GM18499 (cell line): ENCODE data around the gene HOXC11.

Source experiments
- ATAC-seq: cut with Tn5 transposase; IDR thresholded peaks from one replicate; pipeline ENCODE4 v1.9.1; 2021; ENCODE audit warnings: moderate number of reproducible peaks; ENCODE audit not compliant: insufficient read depth, unreplicated experiment

The HOXC11 gene

GRCh38 chr12:53956251-53956887 is 16.6 kb upstream of the HOXC11 start:
- ATAC-seq: no peak

- ATAC-seq: no peak
Measured at GRCh38 chr12:53956914-53957536, 15.9 kb upstream of the HOXC11 start.

GRCh38 chr12:53958128-53958527 is 14.8 kb upstream of the HOXC11 start:
- no peak for ATAC-seq

- ATAC-seq: no peak
Measured at GRCh38 chr12:53959314-53959713, 13.6 kb upstream of the HOXC11 start.

GRCh38 chr12:53960187-53961024 is 12.5 kb upstream of the HOXC11 start:
- no peak for ATAC-seq

- ATAC-seq: no peak
Measured at GRCh38 chr12:53961025-53961761, 11.7 kb upstream of the HOXC11 start.

GRCh38 chr12:53963005-53963404 is 9.9 kb upstream of the HOXC11 start:
- no peak for ATAC-seq

- ATAC-seq: no peak
Measured at GRCh38 chr12:53963434-53964314, 9.3 kb upstream of the HOXC11 start.

GRCh38 chr12:53964315-53964713 is 8.6 kb upstream of the HOXC11 start:
- ATAC-seq: no peak

- ATAC-seq: no peak
Measured at GRCh38 chr12:53965281-53966084, 7.4 kb upstream of the HOXC11 start.

- ATAC-seq: no peak
Measured at GRCh38 chr12:53966085-53966384, 6.9 kb upstream of the HOXC11 start.

GRCh38 chr12:53966385-53967133 is 6.4 kb upstream of the HOXC11 start:
- ATAC-seq: no peak

- no peak for ATAC-seq
Measured at GRCh38 chr12:53967421-53967925, 5.5 kb upstream of the HOXC11 start.

- no peak for ATAC-seq
Measured at GRCh38 chr12:53968214-53969127, 4.5 kb upstream of the HOXC11 start.

- no peak for ATAC-seq
Measured at GRCh38 chr12:53969588-53970259, 3.2 kb upstream of the HOXC11 start.

GRCh38 chr12:53970451-53970850 is 2.5 kb upstream of the HOXC11 start:
- ATAC-seq: no peak

- no peak for ATAC-seq
Measured at GRCh38 chr12:53971129-53971528, 1.8 kb upstream of the HOXC11 start.
